Panc1 (cell line): ENCODE results near the gene MTG1. TPM values are rescaled to one million over a fixed set of nuclear protein-coding genes. Genes with fewer than 3 reads are reported as not detected.

Experiments used
- ATAC-seq: fragments of 200-7000 bp; cut with Tn5 transposase; 2 replicates; pipeline ENCODE4 v1.9.1; 2020; ENCODE audit warnings: mild to moderate bottlenecking, moderate library complexity
- BruUV-seq: library from RNA; stranded (reverse); fragments of 400-500 nt; replicated peaks from 2 replicates; lab custom pipeline; 2021; lab: Mats Ljungman, UMichigan
- CTCF ChIA-PET: fragments of 300-600 bp; sonication (Branson Sonifier 250); formaldehyde crosslinking; loops from one replicate; lab custom pipeline; 2022; ENCODE audit warnings: antibody characterized with exemption; lab: Charles Lee
- POLR2A ChIA-PET: fragments of 300-600 bp; sonication (Branson Sonifier 250); formaldehyde crosslinking; loops from one replicate; lab custom pipeline; 2022; ENCODE audit warnings: antibody characterized with exemption; lab: Charles Lee
- DNase-seq: peaks from one replicate; pipeline ENCODE4 v3.0.0-alpha.2; 2010; ENCODE audit warnings: low read depth, low spot score
- H3K27ac ChIP-seq: 2 replicates; pipeline ENCODE4 v1.5.1; 2011; ENCODE audit warnings: mild to moderate bottlenecking, low read length, inconsistent platforms
- H3K27me3 ChIP-seq: fragments of 200-500 bp; sonication (Bioruptor generic); 2 replicates; pipeline ENCODE4 v1.6.0; 2014; ENCODE audit warnings: low read length, inconsistent platforms; ENCODE audit not compliant: control insufficient read depth, insufficient read depth
- H3K36me3 ChIP-seq: fragments of 200-500 bp; sonication (Bioruptor generic); 2 replicates; pipeline ENCODE4 v1.5.1; 2014; ENCODE audit warnings: inconsistent platforms, mild to moderate bottlenecking, low read length, moderate library complexity; ENCODE audit not compliant: control insufficient read depth, insufficient read depth
- H3K4me1 ChIP-seq: 2 replicates; pipeline ENCODE4 v1.5.1; 2011; ENCODE audit warnings: inconsistent platforms, mild to moderate bottlenecking, low read length, moderate library complexity; ENCODE audit not compliant: control insufficient read depth, insufficient read depth
- H3K4me3 ChIP-seq, 2 experiments: 2 replicates each; pipeline ENCODE4 v1.5.1; 2011 to 2012; ENCODE audit warnings: low read depth in 2 of 2, low read length in 2 of 2, mild to moderate bottlenecking in 2 of 2, inconsistent platforms in 1 of 2, moderate library complexity in 1 of 2
- H3K9me3 ChIP-seq: fragments of 200-500 bp; sonication (Bioruptor generic); 2 replicates; pipeline ENCODE4 v1.5.1; 2014; ENCODE audit warnings: low read depth, mild to moderate bottlenecking, inconsistent platforms, low read length, moderate library complexity; ENCODE audit not compliant: control insufficient read depth, insufficient read depth
- CTCF ChIP-seq: fragments of 450-650 bp; IDR thresholded peaks from 2 replicates; pipeline ENCODE4 v1.5.1; 2017; ENCODE audit warnings: mild to moderate bottlenecking
- POLR2AphosphoS5 ChIP-seq: IDR thresholded peaks from 2 replicates; pipeline ENCODE4 v1.6.1; 2012; ENCODE audit warnings: mild to moderate bottlenecking, low read depth, low read length, moderate library complexity
- SIN3A ChIP-seq: IDR thresholded peaks from 2 replicates; pipeline ENCODE4 v1.6.1; 2012; ENCODE audit warnings: low read depth, mild to moderate bottlenecking, low read length, moderate library complexity, borderline replicate concordance; ENCODE audit not compliant: insufficient read depth
- in situ Hi-C: cut with HindIII; loops from 2 replicates; pipeline ENCODE4 v1.10.0; 2016; ENCODE audit warnings: low sequenced_read_pairs, low pct_unique_long_range_greater_than_20kb
- intact Hi-C: fragments of 100-400 bp; cut with micrococcal nuclease; formaldehyde crosslinking; loops from one replicate; pipeline ENCODE4 v1.10.0; 2022; ENCODE audit not compliant: unreplicated experiment
- total RNA-seq: library from RNA; stranded (reverse); gene quantifications from one replicate; pipeline ENCODE4 v1.2.1, GENCODE V29; 2021; ENCODE audit not compliant: unreplicated experiment
- TF ChIP-seq, protein P1 (sequence below), 2 experiments: IDR thresholded peaks; 2 replicates each; pipeline ENCODE4 v1.6.1; 2011 to 2012; ENCODE audit warnings: low read depth in 2 of 2, control low read depth in 1 of 2, low read length in 1 of 2, mild to moderate bottlenecking in 1 of 2, moderate library complexity in 1 of 2; ENCODE audit not compliant: insufficient read depth in 1 of 2

The MTG1 gene
- total RNA-seq, 1 experiment from 2014 or later = 96.4 TPM

GRCh38 chr10:133378251-133379096, 15.5 kb upstream of the MTG1 start:
- intact Hi-C loops = no loop called here
- Histone ChIP-seq H3K4me1 (peaks cover 8% of the 10 kb centered on the region), H3K27me3 (no peaks in the 10 kb centered on the region), H3K4me3 (peak overlapping the region; percentile 77 to 78), H3K9me3 (no peaks in the 10 kb centered on the region), H3K36me3 (no peaks in the 10 kb centered on the region), H3K27ac (peak overlapping the region; percentile 17; the same call in 1 of the 2 replicates)
- POLR2A ChIA-PET = no interaction called here
- no TSS peak for BruUV-seq
- TF ChIP-seq, protein P1, sequence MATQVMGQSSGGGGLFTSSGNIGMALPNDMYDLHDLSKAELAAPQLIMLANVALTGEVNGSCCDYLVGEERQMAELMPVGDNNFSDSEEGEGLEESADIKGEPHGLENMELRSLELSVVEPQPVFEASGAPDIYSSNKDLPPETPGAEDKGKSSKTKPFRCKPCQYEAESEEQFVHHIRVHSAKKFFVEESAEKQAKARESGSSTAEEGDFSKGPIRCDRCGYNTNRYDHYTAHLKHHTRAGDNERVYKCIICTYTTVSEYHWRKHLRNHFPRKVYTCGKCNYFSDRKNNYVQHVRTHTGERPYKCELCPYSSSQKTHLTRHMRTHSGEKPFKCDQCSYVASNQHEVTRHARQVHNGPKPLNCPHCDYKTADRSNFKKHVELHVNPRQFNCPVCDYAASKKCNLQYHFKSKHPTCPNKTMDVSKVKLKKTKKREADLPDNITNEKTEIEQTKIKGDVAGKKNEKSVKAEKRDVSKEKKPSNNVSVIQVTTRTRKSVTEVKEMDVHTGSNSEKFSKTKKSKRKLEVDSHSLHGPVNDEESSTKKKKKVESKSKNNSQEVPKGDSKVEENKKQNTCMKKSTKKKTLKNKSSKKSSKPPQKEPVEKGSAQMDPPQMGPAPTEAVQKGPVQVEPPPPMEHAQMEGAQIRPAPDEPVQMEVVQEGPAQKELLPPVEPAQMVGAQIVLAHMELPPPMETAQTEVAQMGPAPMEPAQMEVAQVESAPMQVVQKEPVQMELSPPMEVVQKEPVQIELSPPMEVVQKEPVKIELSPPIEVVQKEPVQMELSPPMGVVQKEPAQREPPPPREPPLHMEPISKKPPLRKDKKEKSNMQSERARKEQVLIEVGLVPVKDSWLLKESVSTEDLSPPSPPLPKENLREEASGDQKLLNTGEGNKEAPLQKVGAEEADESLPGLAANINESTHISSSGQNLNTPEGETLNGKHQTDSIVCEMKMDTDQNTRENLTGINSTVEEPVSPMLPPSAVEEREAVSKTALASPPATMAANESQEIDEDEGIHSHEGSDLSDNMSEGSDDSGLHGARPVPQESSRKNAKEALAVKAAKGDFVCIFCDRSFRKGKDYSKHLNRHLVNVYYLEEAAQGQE (IDR thresholded peaks at IDR 0.05; ENCODE audit: insufficient read depth in 1 of 2, low read depth in 2 of 2, low read length in 1 of 2) = no peak
- peak; percentile 56; the same call in 1 of the 2 replicates for TF ChIP-seq SIN3A
- DNase-seq (no peak), ATAC-seq (peak; percentile 70)
- in situ Hi-C loops = no loop called here
- CTCF ChIA-PET = no interaction called here

DNA sequence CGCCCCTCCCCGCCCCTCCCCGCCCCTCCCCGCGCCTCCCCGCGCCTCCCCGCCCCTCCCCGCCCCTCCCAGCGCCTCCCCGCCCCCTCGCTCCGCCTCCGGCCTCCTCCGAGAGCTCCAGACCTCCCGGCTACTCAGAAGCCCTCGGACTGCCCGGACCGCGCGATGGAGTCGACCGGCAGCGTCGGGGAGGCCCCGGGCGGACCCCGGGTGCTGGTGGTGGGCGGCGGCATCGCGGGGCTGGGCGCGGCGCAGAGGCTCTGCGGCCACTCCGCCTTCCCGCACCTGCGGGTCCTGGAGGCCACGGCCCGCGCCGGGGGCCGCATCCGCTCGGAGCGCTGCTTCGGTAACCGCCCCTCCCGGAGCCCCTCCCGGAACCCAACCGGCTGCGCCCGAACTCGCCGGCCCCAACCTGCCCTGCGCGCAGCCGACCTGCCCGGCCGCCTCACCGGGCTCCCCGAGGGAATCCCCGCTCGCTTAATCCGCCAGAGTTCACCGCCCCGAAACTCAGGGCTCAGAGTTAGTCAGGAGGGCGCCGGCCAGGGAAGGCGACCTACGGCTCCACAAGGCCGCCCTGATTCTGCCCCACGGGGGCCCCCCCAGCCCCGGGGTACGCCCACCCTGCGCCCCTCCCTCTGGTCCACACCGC, 14.7 kb upstream of the MTG1 start, which contains the start of gene PAOX:
PAOX (plus strand) TSS at position 111 of the 649 bp plus-strand sequence; CDS start at position 166, 55 bp downstream.
- H3K27me3 ChIP-seq = no peaks in the 10 kb centered on the region
- H3K4me3 ChIP-seq = peak within 1 kb of the TSS; percentile 77 to 78
- ChIA-PET POLR2A (no interaction called here), CTCF (no interaction called here)
- H3K4me1 ChIP-seq = 0 out of 2 replicates have a peak, but pooled peaks cover 3% of the 10 kb centered on the region
- DNase-seq (no peak), ATAC-seq (peak; percentile 75)
- no peaks in the 10 kb centered on the region for H3K9me3 ChIP-seq
- no peak for TF ChIP-seq CTCF
- no peak for TF ChIP-seq SIN3A
- 0 out of 2 replicates have a peak, but pooled peaks have one; percentile 37 for TF ChIP-seq POLR2AphosphoS5
- TF ChIP-seq, protein P1 (IDR thresholded peaks at IDR 0.05; ENCODE audit: insufficient read depth in 1 of 2, low read depth in 2 of 2, low read length in 1 of 2) = no peak
- BruUV-seq = no TSS peak
- H3K36me3 ChIP-seq = no peaks in the 10 kb centered on the region
- intact Hi-C loops (no loop called here), in situ Hi-C loops (no loop called here)
- peak within 1 kb of the TSS; percentile 69 for H3K27ac ChIP-seq
